Loucy (cell line): ENCODE results near the gene LRRC45.

Source experiments
- H2AFZ ChIP-seq: fragments of 200-600 bp; sonication (generic); 2 replicates; pipeline ENCODE4 v1.6.0; 2016; ENCODE audit warnings: antibody characterized with exemption, mild to moderate bottlenecking, low read length, moderate library complexity
- H3F3A ChIP-seq: fragments of 200-600 bp; 2 replicates; pipeline ENCODE4 v1.6.0; 2016; ENCODE audit warnings: antibody characterized with exemption, low read depth, mild to moderate bottlenecking
- H3K27me3 ChIP-seq: fragments of 200-600 bp; sonication (generic); 2 replicates; pipeline ENCODE4 v1.6.1; 2014; ENCODE audit warnings: low read length, mild to moderate bottlenecking; ENCODE audit not compliant: insufficient read depth, poor library complexity, severe bottlenecking
- H3K36me3 ChIP-seq: fragments of 200-600 bp; sonication (generic); 2 replicates; pipeline ENCODE4 v1.6.1; 2016; ENCODE audit warnings: low read length; ENCODE audit not compliant: insufficient read depth
- H3K4me1 ChIP-seq: fragments of 200-600 bp; sonication (generic); 2 replicates; pipeline ENCODE4 v1.5.1; 2014; ENCODE audit warnings: low read length, mild to moderate bottlenecking; ENCODE audit not compliant: insufficient read depth, poor library complexity, severe bottlenecking
- H3K4me2 ChIP-seq: fragments of 200-600 bp; sonication (generic); 2 replicates; pipeline ENCODE4 v1.6.0; 2014; ENCODE audit warnings: antibody characterized with exemption, low read length, low read depth, mild to moderate bottlenecking; ENCODE audit not compliant: poor library complexity, severe bottlenecking
- H3K4me3 ChIP-seq: fragments of 200-600 bp; sonication (generic); 2 replicates; pipeline ENCODE4 v1.5.1; 2014; ENCODE audit warnings: low read length, mild to moderate bottlenecking, mixed read lengths; ENCODE audit not compliant: poor library complexity, severe bottlenecking
- H3K79me2 ChIP-seq: fragments of 200-600 bp; sonication (generic); 2 replicates; pipeline ENCODE4 v1.6.1; 2014; ENCODE audit warnings: low read length; ENCODE audit not compliant: insufficient read depth
- H3K9ac ChIP-seq: fragments of 200-600 bp; sonication (generic); 2 replicates; pipeline ENCODE4 v1.6.0; 2014; ENCODE audit warnings: mild to moderate bottlenecking, low read depth, low read length, moderate library complexity; ENCODE audit not compliant: poor library complexity, severe bottlenecking
- H3K9me2 ChIP-seq: fragments of 200-600 bp; sonication (generic); replicated peaks from 2 replicates; pipeline ENCODE4 v1.6.1; 2016; ENCODE audit warnings: low read depth, low read length, mixed read lengths
- H3K9me3 ChIP-seq: fragments of 200-600 bp; sonication (generic); 2 replicates; pipeline ENCODE4 v1.6.1; 2014; ENCODE audit warnings: mild to moderate bottlenecking, antibody characterized with exemption, low read length, low read depth; ENCODE audit not compliant: insufficient read depth
- H4K20me1 ChIP-seq: fragments of 200-600 bp; sonication (generic); 2 replicates; pipeline ENCODE4 v1.6.0; 2014; ENCODE audit warnings: antibody characterized with exemption, low read length, mild to moderate bottlenecking; ENCODE audit not compliant: insufficient read depth, poor library complexity, severe bottlenecking
- EZH2phosphoT487 ChIP-seq: fragments of 200-600 bp; IDR thresholded peaks from 2 replicates; pipeline ENCODE4 v1.6.1; 2018; ENCODE audit warnings: antibody characterized with exemption, mild to moderate bottlenecking, moderate library complexity, borderline replicate concordance
- TF ChIP-seq, protein P1 (sequence below): fragments of 200-600 bp; sonication (generic); conservative IDR thresholded peaks from 2 replicates; pipeline ENCODE4 v1.5.1; 2014; ENCODE audit warnings: mild to moderate bottlenecking, antibody characterized with exemption, low read length

The LRRC45 gene

DNA sequence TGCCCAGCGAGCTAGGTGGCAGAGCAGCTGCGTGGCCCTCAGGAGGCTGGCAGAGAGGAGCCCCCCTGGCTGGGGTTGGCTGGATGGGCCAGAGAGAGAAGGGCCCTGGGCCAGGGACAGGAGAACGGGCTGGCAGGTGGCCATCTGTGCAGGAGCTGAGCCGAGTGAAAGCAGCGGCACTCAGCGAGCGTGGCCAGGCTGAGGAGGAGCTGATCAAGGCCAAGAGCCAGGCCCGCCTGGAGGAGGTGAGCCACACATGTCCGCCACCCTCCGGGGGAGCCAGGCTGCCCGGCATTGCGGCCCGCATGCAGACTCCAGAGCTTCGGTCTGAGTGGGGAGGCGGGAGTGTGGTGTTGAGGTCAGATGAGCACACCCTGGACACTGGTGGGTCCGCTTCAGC, 6.3 kb downstream of the LRRC45 start:
- no peaks in the 10 kb centered on the region for H3K27me3 ChIP-seq
- H3K4me2 ChIP-seq, result no peak overlapping the region
- no peaks in the 10 kb centered on the region for H4K20me1 ChIP-seq
- H3K9me3 ChIP-seq, result no peaks in the 10 kb centered on the region
- H3K79me2 ChIP-seq, result peaks cover 4% of the 10 kb centered on the region; the same call in 1 of the 2 replicates
- no peaks in the 10 kb centered on the region for H3K36me3 ChIP-seq
- H2AFZ ChIP-seq, result no peak overlapping the region
- TF ChIP-seq, protein P1, sequence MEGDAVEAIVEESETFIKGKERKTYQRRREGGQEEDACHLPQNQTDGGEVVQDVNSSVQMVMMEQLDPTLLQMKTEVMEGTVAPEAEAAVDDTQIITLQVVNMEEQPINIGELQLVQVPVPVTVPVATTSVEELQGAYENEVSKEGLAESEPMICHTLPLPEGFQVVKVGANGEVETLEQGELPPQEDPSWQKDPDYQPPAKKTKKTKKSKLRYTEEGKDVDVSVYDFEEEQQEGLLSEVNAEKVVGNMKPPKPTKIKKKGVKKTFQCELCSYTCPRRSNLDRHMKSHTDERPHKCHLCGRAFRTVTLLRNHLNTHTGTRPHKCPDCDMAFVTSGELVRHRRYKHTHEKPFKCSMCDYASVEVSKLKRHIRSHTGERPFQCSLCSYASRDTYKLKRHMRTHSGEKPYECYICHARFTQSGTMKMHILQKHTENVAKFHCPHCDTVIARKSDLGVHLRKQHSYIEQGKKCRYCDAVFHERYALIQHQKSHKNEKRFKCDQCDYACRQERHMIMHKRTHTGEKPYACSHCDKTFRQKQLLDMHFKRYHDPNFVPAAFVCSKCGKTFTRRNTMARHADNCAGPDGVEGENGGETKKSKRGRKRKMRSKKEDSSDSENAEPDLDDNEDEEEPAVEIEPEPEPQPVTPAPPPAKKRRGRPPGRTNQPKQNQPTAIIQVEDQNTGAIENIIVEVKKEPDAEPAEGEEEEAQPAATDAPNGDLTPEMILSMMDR, result no peak
- no peak for TF ChIP-seq EZH2phosphoT487
- H3K9ac ChIP-seq, result no peak overlapping the region
- H3F3A ChIP-seq, result no peaks in the 10 kb centered on the region
- H3K4me1 ChIP-seq, result peaks cover 17% of the 10 kb centered on the region
- no peak overlapping the region for H3K4me3 ChIP-seq
- H3K9me2 ChIP-seq, result no peaks in the 10 kb centered on the region

DNA sequence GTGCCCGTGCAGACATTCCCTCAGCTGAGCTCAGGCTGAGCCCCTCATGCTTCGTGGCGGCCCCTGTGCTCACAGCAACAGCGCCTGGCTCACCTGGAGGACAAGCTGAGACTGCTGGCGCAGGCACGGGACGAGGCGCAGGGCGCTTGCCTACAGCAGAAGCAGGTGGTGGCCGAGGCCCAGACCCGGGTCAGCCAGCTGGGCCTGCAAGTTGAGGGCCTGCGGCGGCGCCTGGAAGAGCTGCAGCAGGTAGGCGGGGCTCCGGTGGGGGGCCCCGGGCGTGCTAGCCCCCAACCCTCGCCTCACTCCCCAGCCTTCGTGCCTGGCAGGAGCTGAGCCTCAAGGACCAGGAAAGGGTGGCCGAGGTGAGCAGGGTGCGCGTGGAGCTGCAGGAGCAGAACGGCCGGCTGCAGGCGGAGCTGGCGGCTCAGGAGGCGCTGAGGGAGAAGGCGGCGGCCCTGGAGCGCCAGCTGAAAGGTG, 6.9 kb downstream of the LRRC45 start:
- Histone ChIP-seq H3K9me3 (no peaks in the 10 kb centered on the region), H2AFZ (no peak overlapping the region), H3K9me2 (no peaks in the 10 kb centered on the region), H3K79me2 (no peaks in the 10 kb centered on the region), H3K4me3 (peak overlapping the region; percentile 76), H3F3A (no peaks in the 10 kb centered on the region), H3K4me1 (peaks cover 15% of the 10 kb centered on the region), H4K20me1 (no peaks in the 10 kb centered on the region), H3K27me3 (no peaks in the 10 kb centered on the region), H3K4me2 (peak overlapping the region; percentile 65), H3K9ac (no peak overlapping the region), H3K36me3 (no peaks in the 10 kb centered on the region)
- TF ChIP-seq EZH2phosphoT487, result no peak

DNA sequence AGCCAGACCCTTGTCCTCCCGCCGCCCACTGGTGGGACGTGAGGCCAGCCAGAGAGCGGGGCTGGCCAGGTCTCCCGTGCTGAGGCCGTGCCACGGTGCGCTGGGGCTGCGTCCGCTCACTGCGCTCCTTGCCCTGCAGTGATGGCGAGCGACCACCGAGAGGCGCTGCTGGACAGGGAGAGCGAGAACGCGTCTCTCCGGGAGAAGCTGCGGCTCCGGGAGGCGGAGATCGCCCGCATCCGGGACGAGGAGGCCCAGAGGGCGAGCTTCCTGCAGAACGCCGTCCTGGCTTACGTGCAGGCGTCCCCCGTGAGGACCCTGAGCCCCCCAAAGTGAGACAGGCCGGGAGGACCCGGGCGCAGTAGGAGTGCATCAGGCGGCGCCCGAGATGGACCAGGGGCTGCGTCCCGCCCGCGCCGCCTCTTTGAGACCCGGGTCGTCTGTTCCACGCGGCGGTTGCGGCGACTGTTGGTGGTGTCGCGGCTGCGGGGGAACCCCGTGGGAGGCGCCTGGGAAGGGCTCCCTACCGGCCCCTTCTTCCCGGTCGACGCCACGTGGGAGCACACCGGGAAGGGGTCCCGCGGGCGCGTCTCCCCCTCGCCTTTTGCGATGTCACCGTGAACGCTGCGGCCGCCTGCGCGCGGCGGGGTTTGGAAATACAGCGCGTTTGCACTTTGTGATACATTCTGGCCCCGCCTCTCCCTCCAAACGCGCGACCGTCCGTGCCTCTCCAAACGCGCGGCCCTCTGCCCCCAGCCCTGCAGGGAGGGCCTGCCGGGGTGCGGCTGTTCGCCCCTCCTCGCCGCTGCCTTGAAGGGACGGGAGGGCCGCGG, 7.6 kb downstream of the LRRC45 start:
- Histone ChIP-seq H3F3A (no peaks in the 10 kb centered on the region), H3K9me2 (no peaks in the 10 kb centered on the region), H3K79me2 (no peaks in the 10 kb centered on the region), H3K27me3 (no peaks in the 10 kb centered on the region), H3K4me2 (peak overlapping the region; percentile 65), H4K20me1 (no peaks in the 10 kb centered on the region), H3K9ac (peak overlapping the region; percentile 72), H3K9me3 (no peaks in the 10 kb centered on the region), H3K4me1 (peaks cover 15% of the 10 kb centered on the region), H2AFZ (peak overlapping the region; percentile 85), H3K36me3 (no peaks in the 10 kb centered on the region), H3K4me3 (peak overlapping the region; percentile 76)
- TF ChIP-seq, protein P1, result peak; percentile 68
- no peak for TF ChIP-seq EZH2phosphoT487
